Panc1 (cell line): Measurements from ENCODE around the gene RPL12.

ENCODE experiments used
- CTCF ChIP-seq: fragments of 450-650 bp; IDR thresholded peaks from 2 replicates; pipeline ENCODE4 v1.5.1; 2017; ENCODE audit warnings: mild to moderate bottlenecking
- POLR2AphosphoS5 ChIP-seq: IDR thresholded peaks from 2 replicates; pipeline ENCODE4 v1.6.1; 2012; ENCODE audit warnings: mild to moderate bottlenecking, low read depth, low read length, moderate library complexity

GRCh38 chr9:127423476-127423933 lies 27.7 kb downstream of the RPL12 start:
- TF ChIP-seq CTCF (no peak), POLR2AphosphoS5 (no peak)
